HepG2 (cell line): ENCODE results near the gene ULK4. TPM values are rescaled to one million over a fixed set of nuclear protein-coding genes. Genes with fewer than 3 reads are reported as not detected.

Experiments used
- HDAC2 ChIP-seq: sonication (generic); formaldehyde crosslinking; IDR thresholded peaks from 2 replicates; pipeline ENCODE4 v1.4.0; 2020; ENCODE audit warnings: missing genetic modification reagents
- HNF1A ChIP-seq, 2 experiments: sonication (generic) in 1 of 2; formaldehyde crosslinking in 1 of 2; IDR thresholded peaks; 2 replicates each; pipeline versions ENCODE4 v1.4.0 to v1.6.1; 2016 to 2020; ENCODE audit warnings: borderline replicate concordance in 1 of 2, low read depth in 1 of 2, mild to moderate bottlenecking in 1 of 2, missing genetic modification reagents in 1 of 2
- HNF4G ChIP-seq, 2 experiments: sonication (generic) in 1 of 2; formaldehyde crosslinking in 1 of 2; IDR thresholded peaks; 2 replicates each; pipeline versions ENCODE4 v1.4.0 to v1.6.1; 2011 to 2020; ENCODE audit warnings: borderline replicate concordance in 2 of 2, low read depth in 2 of 2, mild to moderate bottlenecking in 2 of 2, low read length in 1 of 2, missing genetic modification reagents in 1 of 2, moderate library complexity in 1 of 2
- NR3C1 ChIP-seq: sonication (generic); formaldehyde crosslinking; IDR thresholded peaks from 2 replicates; pipeline ENCODE4 v1.4.0; 2020; ENCODE audit warnings: missing genetic modification reagents
- PRMT3 ChIP-seq: sonication (generic); formaldehyde crosslinking; IDR thresholded peaks from 2 replicates; pipeline ENCODE4 v1.8.1; 2022; ENCODE audit warnings: low read depth, mild to moderate bottlenecking, moderate library complexity, missing genetic modification reagents, borderline replicate concordance
- SALL1 ChIP-seq: sonication (generic); formaldehyde crosslinking; IDR thresholded peaks from 2 replicates; pipeline ENCODE4 v1.8.0; 2022; ENCODE audit warnings: mild to moderate bottlenecking, missing genetic modification reagents
- SMAD1 ChIP-seq: sonication (generic); formaldehyde crosslinking; IDR thresholded peaks from 2 replicates; pipeline ENCODE4 v1.4.0; 2020; ENCODE audit warnings: missing genetic modification reagents, low read depth, mild to moderate bottlenecking, borderline replicate concordance
- TSC22D2 ChIP-seq: sonication (generic); formaldehyde crosslinking; IDR thresholded peaks from 2 replicates; pipeline ENCODE4 v1.5.1; 2020; ENCODE audit warnings: missing genetic modification reagents, mild to moderate bottlenecking, borderline replicate concordance
- USF2 ChIP-seq, 2 experiments: sonication (generic) in 1 of 2; formaldehyde crosslinking in 1 of 2; IDR thresholded peaks; 2 replicates each; pipeline versions ENCODE4 v1.5.1 to v1.6.1; 2011 to 2020; ENCODE audit warnings: borderline replicate concordance in 1 of 2, low read depth in 1 of 2, low read length in 1 of 2, mild to moderate bottlenecking in 1 of 2, missing genetic modification reagents in 1 of 2, moderate library complexity in 1 of 2
- ZBTB21 ChIP-seq: sonication (generic); formaldehyde crosslinking; IDR thresholded peaks from 2 replicates; pipeline ENCODE4 v1.4.0; 2020; ENCODE audit warnings: missing genetic modification reagents
- ZFP41 ChIP-seq: sonication (generic); formaldehyde crosslinking; IDR thresholded peaks from 2 replicates; pipeline ENCODE4 v1.4.0; 2020; ENCODE audit warnings: mild to moderate bottlenecking, missing genetic modification reagents, borderline replicate concordance
- ZNF350 ChIP-seq: sonication (generic); formaldehyde crosslinking; IDR thresholded peaks from 2 replicates; pipeline ENCODE4 v1.4.0; 2020; ENCODE audit warnings: mild to moderate bottlenecking, low read depth, missing genetic modification reagents, borderline replicate concordance
- ZNF557 ChIP-seq: sonication (generic); formaldehyde crosslinking; IDR thresholded peaks from 2 replicates; pipeline ENCODE4 v1.4.0; 2020; ENCODE audit warnings: missing genetic modification reagents
- ZNF569 ChIP-seq: sonication (generic); formaldehyde crosslinking; IDR thresholded peaks from 2 replicates; pipeline ENCODE4 v1.5.0; 2020; ENCODE audit warnings: mild to moderate bottlenecking, missing genetic modification reagents, moderate library complexity, borderline replicate concordance
- ZNF574 ChIP-seq: sonication (generic); formaldehyde crosslinking; IDR thresholded peaks from 2 replicates; pipeline ENCODE4 v1.4.0; 2020; ENCODE audit warnings: missing genetic modification reagents
- ZNF709 ChIP-seq: sonication (generic); formaldehyde crosslinking; IDR thresholded peaks from 2 replicates; pipeline ENCODE4 v1.5.0; 2020; ENCODE audit warnings: mild to moderate bottlenecking, missing genetic modification reagents
- ZSCAN31 ChIP-seq: sonication (generic); formaldehyde crosslinking; IDR thresholded peaks from 2 replicates; pipeline ENCODE4 v1.5.0; 2020; ENCODE audit warnings: low read depth, mild to moderate bottlenecking, missing genetic modification reagents
- polyA plus RNA-seq, 8 experiments: library from polyadenylated mRNA; depleted of rRNA in 3 of 8; stranded (reverse) in 7 of 8; unstranded in 1 of 8; fragments of >200 nt; fragmentation: Illumina TruSeq in 4 of 8; extraction: Trizol in 4 of 8; gene quantifications; 2 replicates each; pipeline versions ENCODE4 v1.2.1 to v1.2.3, GENCODE V29; 2011 to 2016; ENCODE audit warnings: low read depth in 4 of 8, missing spikeins in 1 of 8, mixed read lengths in 1 of 8; ENCODE audit not compliant: insufficient read depth in 1 of 8
- total RNA-seq, 5 experiments: library from RNA; depleted of rRNA; stranded (reverse); fragments of >200 nt; fragmentation: Illumina TruSeq; extraction: Trizol; gene quantifications; 2 replicates each; pipeline ENCODE4 v1.2.3, GENCODE V29; 2016; ENCODE audit warnings: low read depth in 1 of 5

The ULK4 gene
- total and polyA plus RNA-seq, 2 of the 13 experiments (the other 11 are each of a cell fraction or from before 2014, with no cell fraction given), result 6.7 to 11.8 TPM

GRCh38 chr3:41277790-41278465 lies 684.0 kb downstream of the ULK4 start (continued):
- peak; percentile 68 for TF ChIP-seq ZNF574 (CRISPR knock-in tag)
- TF ChIP-seq ZBTB21 (CRISPR knock-in tag), result no peak
- TF ChIP-seq ZNF557, result no peak
- no peak for TF ChIP-seq SMAD1 (CRISPR knock-in tag)
- TF ChIP-seq HDAC2 (CRISPR knock-in tag), result peak; percentile 50; the same call in 1 of the 2 replicates
- no peak for TF ChIP-seq ZNF569
- TF ChIP-seq ZNF350, result peak; percentile 63; the same call in 1 of the 2 replicates
- peak; percentile 20; the same call in 1 of the 2 replicates for TF ChIP-seq ZSCAN31 (CRISPR knock-in tag)
- TF ChIP-seq PRMT3 (CRISPR knock-in tag), result no peak
- TF ChIP-seq ZNF709, result no peak
- TF ChIP-seq TSC22D2 (CRISPR knock-in tag), result no peak
- TF ChIP-seq NR3C1, result no peak
- TF ChIP-seq USF2 (IDR thresholded peaks at IDR 0.05; ENCODE audit: low read depth, low read length), result no peak
- TF ChIP-seq USF2 (CRISPR knock-in tag; IDR thresholded peaks at IDR 0.05; ENCODE audit: borderline replicate concordance), result no peak
- TF ChIP-seq ZFP41 (CRISPR knock-in tag), result no peak
- TF ChIP-seq HNF4G (IDR thresholded peaks at IDR 0.05; ENCODE audit: borderline replicate concordance, low read depth, low read length), result no peak
- no peak for TF ChIP-seq HNF4G (CRISPR knock-in tag; IDR thresholded peaks at IDR 0.05; ENCODE audit: borderline replicate concordance, low read depth)
- TF ChIP-seq HNF1A (IDR thresholded peaks at IDR 0.05; ENCODE audit: low read depth), result no peak
- peak; percentile 43; the same call in 1 of the 2 replicates for TF ChIP-seq HNF1A (CRISPR knock-in tag; IDR thresholded peaks at IDR 0.05; ENCODE audit: borderline replicate concordance)
- TF ChIP-seq SALL1 (CRISPR knock-in tag), result peak; percentile 89
